ENCODE results near the gene NSA2.
"Not testable (repeated sequence)": the region's sequence is repeated elsewhere in the genome, so short reads cannot be mapped to it uniquely, and the experiment has no call there.

The NSA2 gene

GRCh38 chr5:74766849-74767578 lies at the start of gene NSA2, which contains the start of gene GFM2:
Gene NSA2, plus strand, starts transcription at chr5:74767249. Its CDS starts 112 bp downstream, at chr5:74767361.
Gene GFM2, minus strand, starts transcription at chr5:74767117. Its CDS starts 3,375 bp downstream, at chr5:74763742.
- DNase-seq (ENCODE audit: low read depth): peak; percentile 90

GRCh38 chr5:74717596-74717995 lies 49.5 kb upstream of the NSA2 start:
- DNase-seq (ENCODE audit: low read depth): no peak

GRCh38 chr5:74722271-74722670 lies 44.8 kb upstream of the NSA2 start:
- no peak for DNase-seq (ENCODE audit: low read depth)

- DNase-seq (ENCODE audit: low read depth): no peak
These were observed 41.7 kb upstream of the NSA2 start for GRCh38 chr5:74725331-74725730.

GRCh38 chr5:74736759-74737158 lies 30.3 kb upstream of the NSA2 start:
- no peak for DNase-seq (ENCODE audit: low read depth)

GRCh38 chr5:74738406-74738805 lies 28.6 kb upstream of the NSA2 start:
- DNase-seq (ENCODE audit: low read depth): no peak

- not testable (repeated sequence) for DNase-seq (ENCODE audit: low read depth)
These were observed 18.3 kb upstream of the NSA2 start for GRCh38 chr5:74748742-74749141.

- DNase-seq (ENCODE audit: low read depth): no peak
These were observed 5.8 kb upstream of the NSA2 start for GRCh38 chr5:74761241-74761640.

GRCh38 chr5:74762599-74762998 lies 4.5 kb upstream of the NSA2 start:
- DNase-seq (ENCODE audit: low read depth): no peak

GRCh38 chr5:74763504-74763903 lies 3.5 kb upstream of the NSA2 start:
- DNase-seq (ENCODE audit: low read depth): no peak

- no peak for DNase-seq (ENCODE audit: low read depth)
These were observed 1.8 kb upstream of the NSA2 start for GRCh38 chr5:74765201-74765600.

- DNase-seq (ENCODE audit: low read depth): no peak
These were observed 1.1 kb upstream of the NSA2 start for GRCh38 chr5:74765929-74766328.

GRCh38 chr5:74766418-74766848 lies 616 bp upstream of the NSA2 start:
- DNase-seq (ENCODE audit: low read depth): no peak

GRCh38 chr5:74767579-74767913 lies 497 bp downstream of the NSA2 start:
- no peak for DNase-seq (ENCODE audit: low read depth)

- DNase-seq (ENCODE audit: low read depth): no peak
These were observed 5.3 kb downstream of the NSA2 start for GRCh38 chr5:74772359-74772758.

GRCh38 chr5:74778609-74779008 lies 11.6 kb downstream of the NSA2 start:
- DNase-seq (ENCODE audit: low read depth): no peak

GRCh38 chr5:74786851-74787250 lies 19.8 kb downstream of the NSA2 start:
- DNase-seq (ENCODE audit: low read depth): no peak

- no peak for DNase-seq (ENCODE audit: low read depth)
These were observed 20.4 kb downstream of the NSA2 start for GRCh38 chr5:74787424-74787823.

GRCh38 chr5:74791669-74792068 lies 24.6 kb downstream of the NSA2 start:
- DNase-seq (ENCODE audit: low read depth): not testable (repeated sequence)

- no peak for DNase-seq (ENCODE audit: low read depth)
These were observed 32.2 kb downstream of the NSA2 start for GRCh38 chr5:74798977-74799911.

- DNase-seq (ENCODE audit: low read depth): no peak
These were observed 34.1 kb downstream of the NSA2 start for GRCh38 chr5:74801197-74801596.

GRCh38 chr5:74801941-74802340 lies 34.9 kb downstream of the NSA2 start:
- no peak for DNase-seq (ENCODE audit: low read depth)

GRCh38 chr5:74810915-74811314 lies 43.9 kb downstream of the NSA2 start:
- no peak for DNase-seq (ENCODE audit: low read depth)

All from activated gamma-delta T cell treated with anti-CD3 and anti-CD28 coated beads, Interleukin-2, amount 50 U/mL, for 16 hours (primary cell).